ENCODE results near the gene PHYH.
"Not testable (repeated sequence)": the region's sequence is repeated elsewhere in the genome, so short reads cannot be mapped to it uniquely, and the experiment has no call there.

PHYH gene

GRCh38 chr10:13299437-13300287, at the start of gene PHYH:
PHYH (minus strand) TSS chr10:13300064; CDS start chr10:13300042, 22 bp downstream.
- DNase-seq, result peak; percentile 77 to 99 (median 91)

GRCh38 chr10:13348216-13349017, 48.6 kb upstream of the PHYH start, which contains the start of gene SEPHS1:
SEPHS1 (minus strand) TSS chr10:13348293; CDS start chr10:13344950, 3,343 bp downstream.
- intact Hi-C loops (cut with DNase I), result no loop called here
- DNase-seq, result peak; percentile 57 to 96 (median 66)

More at GRCh38 chr10:13299437-13300287, at the start of gene PHYH:
- intact Hi-C loops (cut with DNase I), result loop anchor here (1.0 to 2.0 kb wide), 2 partner anchors 47 to 138 kb away; partner anchors contain the start of gene MCM10

- intact Hi-C loops (cut with DNase I), result loop anchor here (2.0 kb wide), 1 partner anchor 47 kb away; the partner anchor contains the start of gene PHYH
- peak; percentile 67 to 95 (median 74) for DNase-seq
Measured at GRCh38 chr10:13347500-13348156, 47.8 kb upstream of the PHYH start.

- intact Hi-C loops (cut with DNase I), result loop anchor here (2.0 kb wide), 1 partner anchor 46 kb away; the partner anchor contains the start of gene PHYH
- peak in 3 of 10 donors; percentile 5 to 83 (median 67) for DNase-seq
Measured at GRCh38 chr10:13347043-13347499, 47.2 kb upstream of the PHYH start.

- DNase-seq, result peak in 3 of 10 donors; percentile 3 to 44 (median 11)
- intact Hi-C loops (cut with DNase I), result loop anchor here (2.0 kb wide), 1 partner anchor 46 kb away; the partner anchor contains the start of gene PHYH
Measured at GRCh38 chr10:13346283-13347042, 46.6 kb upstream of the PHYH start.

- intact Hi-C loops (cut with DNase I), result no loop called here
- no peak for DNase-seq
Measured at GRCh38 chr10:13340626-13341376, 40.9 kb upstream of the PHYH start.

- intact Hi-C loops (cut with DNase I), result no loop called here
- no peak for DNase-seq
Measured at GRCh38 chr10:13340068-13340467, 40.2 kb upstream of the PHYH start.

GRCh38 chr10:13338390-13339110, 38.7 kb upstream of the PHYH start:
- intact Hi-C loops (cut with DNase I), result no loop called here
- DNase-seq, result no peak

GRCh38 chr10:13337827-13338196, 37.9 kb upstream of the PHYH start:
- DNase-seq, result no peak
- intact Hi-C loops (cut with DNase I), result no loop called here

- DNase-seq, result peak in 1 of 10 donors; percentile 50
- intact Hi-C loops (cut with DNase I), result no loop called here
Measured at GRCh38 chr10:13337128-13337826, 37.4 kb upstream of the PHYH start.

- peak in 1 of 10 donors; percentile 16 for DNase-seq
- intact Hi-C loops (cut with DNase I), result no loop called here
Measured at GRCh38 chr10:13335881-13336280, 36.0 kb upstream of the PHYH start.

- intact Hi-C loops (cut with DNase I), result no loop called here
- DNase-seq, result peak in 1 of 10 donors; percentile 13
Measured at GRCh38 chr10:13334556-13334955, 34.7 kb upstream of the PHYH start.

GRCh38 chr10:13331646-13332045, 31.8 kb upstream of the PHYH start:
- DNase-seq, result no peak
- intact Hi-C loops (cut with DNase I), result no loop called here

- DNase-seq; intact Hi-C loops (cut with DNase I): not testable (repeated sequence)
Measured at GRCh38 chr10:13330980-13331379, 31.1 kb upstream of the PHYH start.

- no peak for DNase-seq
- intact Hi-C loops (cut with DNase I), result no loop called here
Measured at GRCh38 chr10:13329565-13329964, 29.7 kb upstream of the PHYH start.

GRCh38 chr10:13328613-13329012, 28.7 kb upstream of the PHYH start:
- DNase-seq, result peak in 1 of 10 donors; percentile 53
- intact Hi-C loops (cut with DNase I), result no loop called here

- intact Hi-C loops (cut with DNase I), result no loop called here
- DNase-seq, result no peak
Measured at GRCh38 chr10:13328126-13328525, 28.3 kb upstream of the PHYH start.
